Naive thymus-derived CD8-positive, alpha-beta T cell (primary cell): ENCODE data around the gene EPHA6. TPM values are rescaled to one million over a fixed set of nuclear protein-coding genes. Genes with fewer than 3 reads are reported as not detected.
"Not testable (repeated sequence)": the region's sequence is repeated elsewhere in the genome, so short reads cannot be mapped to it uniquely, and the experiment has no call there.

ENCODE experiments used
- ATAC-seq, 2 donors: fragments of 150-1000 bp; cut with Tn5 transposase in 1 of 2; sonication (Bioruptor Pico), chemical (Tn5 transposase) in 1 of 2; 1 replicate in 1 of 2; 2 replicates in 1 of 2; pipeline ENCODE4 v1.10.0; 2021; ENCODE audit warnings: mild to moderate bottlenecking in 2 of 2, moderate library complexity in 2 of 2
- POLR2A ChIA-PET: fragments of 350-600 bp; sonication (Branson Sonifier 250); formaldehyde crosslinking; loops from one replicate; lab custom pipeline; 2021; ENCODE audit warnings: antibody characterized with exemption; lab: Charles Lee
- DNase-seq, 10 donors: peaks; one replicate each; pipeline versions ENCODE4 v3.0.0 to v3.0.0-alpha.2; 2020 to 2022
- H3K27ac Mint-ChIP-seq, 10 donors: one replicate each; pipeline ENCODE4 v1.8.0; 2020 to 2022; ENCODE audit warnings: mild to moderate bottlenecking in 10 of 10, mixed read lengths in 10 of 10, moderate library complexity in 4 of 10, inconsistent platforms in 1 of 10
- H3K27me3 Mint-ChIP-seq, 5 donors: one replicate each; pipeline ENCODE4 v1.8.0; 2021 to 2022; ENCODE audit warnings: mixed read lengths in 5 of 5
- H3K36me3 Mint-ChIP-seq, 3 donors: one replicate each; pipeline ENCODE4 v1.8.0; 2020 to 2022; ENCODE audit warnings: mixed read lengths in 3 of 3, mild to moderate bottlenecking in 2 of 3, inconsistent platforms in 1 of 3
- H3K4me1 Mint-ChIP-seq, 4 donors: one replicate each; pipeline ENCODE4 v1.8.0; 2021 to 2022; ENCODE audit warnings: mixed read lengths in 4 of 4
- H3K4me3 Mint-ChIP-seq, 10 donors: one replicate each; pipeline ENCODE4 v1.8.0; 2020 to 2022; ENCODE audit warnings: mild to moderate bottlenecking in 10 of 10, mixed read lengths in 10 of 10, moderate library complexity in 6 of 10, inconsistent platforms in 1 of 10
- H3K9me3 Mint-ChIP-seq, 9 donors: one replicate each; pipeline ENCODE4 v1.8.0; 2020 to 2022; ENCODE audit warnings: mixed read lengths in 9 of 9, mild to moderate bottlenecking in 3 of 9, inconsistent platforms in 1 of 9, moderate library complexity in 1 of 9
- polyA plus RNA-seq, 3 donors: library from polyadenylated mRNA; unstranded; fragments of 300-500 nt; fragmentation: Illumina TruSeq; gene quantifications; one replicate each; pipeline ENCODE4 v1.2.3, GENCODE V29; 2021
- total RNA-seq, 8 experiments: library from RNA in 2 of 8; stranded (reverse) in 2 of 8; gene quantifications; one replicate each; pipeline ENCODE4 v1.2.3 and lab custom pipeline; 2021 to 2026

The EPHA6 gene
- total and polyA plus RNA-seq, 5 experiments from 2014 or later, result not detected

DNA sequence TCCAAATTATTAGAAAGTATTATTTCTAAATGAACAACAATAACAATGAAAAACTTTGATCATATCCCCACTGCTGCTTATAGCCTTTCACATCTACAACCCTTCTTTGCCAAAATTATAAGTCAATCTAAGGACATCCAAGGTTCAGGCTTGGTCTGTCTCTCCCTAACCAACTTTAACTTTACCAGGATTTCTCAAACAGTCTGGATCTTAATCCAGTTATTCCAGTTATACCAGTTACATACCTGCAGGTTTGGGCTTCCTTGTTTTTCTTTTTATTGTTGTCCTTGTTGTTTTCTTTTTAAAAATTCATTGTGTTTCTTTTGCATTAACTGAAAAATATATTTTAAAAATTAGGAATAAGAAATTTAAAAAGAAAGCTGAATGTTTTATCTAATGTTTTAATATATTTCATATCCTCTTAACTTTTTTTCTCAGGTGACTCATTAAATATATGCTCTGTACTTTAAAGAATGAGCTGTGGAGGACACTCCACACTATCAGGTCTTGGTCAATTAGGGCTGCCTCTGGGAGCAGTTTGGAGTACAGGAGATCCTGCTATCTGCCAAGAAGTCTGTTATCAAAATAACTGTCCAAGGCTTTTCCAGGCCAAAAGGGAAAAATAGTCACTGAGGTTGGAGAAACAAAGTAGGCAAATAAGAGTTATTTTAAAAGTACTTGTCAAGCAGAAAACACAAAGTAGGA lies 421.4 kb downstream of the EPHA6 start:
- Mint-ChIP-seq H3K27me3 (no peaks in the 10 kb centered on the region), H3K4me1 (no peaks in the 10 kb centered on the region), H3K27ac (no peak overlapping the region), H3K36me3 (no peaks in the 10 kb centered on the region), H3K4me3 (no peak overlapping the region), H3K9me3 (peaks cover 0 to 8% (median 0%) of the 10 kb centered on the region in 9 donors)
- DNase-seq (no peak), ATAC-seq (no peak)
- POLR2A ChIA-PET, result no interaction called here

GRCh38 chr3:97241417-97241816 lies 427.0 kb downstream of the EPHA6 start:
- POLR2A ChIA-PET, result no interaction called here
- no peaks in the 10 kb centered on the region for H3K27me3 Mint-ChIP-seq
- no peaks in the 10 kb centered on the region for H3K9me3 Mint-ChIP-seq
- no peaks in the 10 kb centered on the region for H3K4me1 Mint-ChIP-seq
- H3K4me3 Mint-ChIP-seq, result no peak overlapping the region
- DNase-seq (no peak), ATAC-seq (no peak)
- H3K36me3 Mint-ChIP-seq, result no peaks in the 10 kb centered on the region
- no peak overlapping the region for H3K27ac Mint-ChIP-seq

DNA sequence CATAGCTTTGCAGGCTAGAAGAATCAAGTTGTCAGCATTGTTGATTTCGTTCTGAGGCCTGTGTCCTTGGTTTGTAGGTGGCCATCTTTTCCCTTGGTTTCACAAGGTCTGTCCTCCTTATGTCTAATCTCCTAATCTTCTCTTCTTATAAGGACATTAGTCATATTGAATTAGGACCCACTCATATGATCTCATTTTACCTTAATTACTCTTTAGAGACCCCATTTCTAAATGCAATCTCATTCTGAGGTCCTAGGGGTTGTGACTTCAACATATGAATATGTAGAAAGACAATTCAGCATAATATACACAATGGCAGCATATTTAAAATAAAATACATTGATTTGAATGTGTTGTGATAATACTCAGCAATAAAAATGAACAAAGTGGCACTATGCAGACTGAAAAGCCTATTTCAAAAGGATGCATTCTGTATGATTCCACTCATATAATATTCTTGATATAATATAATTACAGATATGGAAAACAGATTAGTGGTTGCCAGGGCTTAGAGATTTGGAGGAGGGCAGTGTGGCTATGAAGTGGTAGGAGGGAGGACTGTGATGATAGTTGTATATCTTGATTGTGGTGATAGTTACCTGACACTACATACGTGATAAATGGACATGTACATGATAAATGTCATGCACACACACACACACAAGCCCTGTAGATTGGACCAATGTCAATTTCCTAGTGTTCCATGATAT lies 431.0 kb downstream of the EPHA6 start:
- Mint-ChIP-seq H3K4me3 (no peak overlapping the region), H3K36me3 (no peaks in the 10 kb centered on the region), H3K9me3 (no peaks in the 10 kb centered on the region), H3K27ac (no peak overlapping the region), H3K4me1 (no peaks in the 10 kb centered on the region), H3K27me3 (no peaks in the 10 kb centered on the region)
- DNase-seq (no peak), ATAC-seq (no peak)
- POLR2A ChIA-PET, result no interaction called here

DNA sequence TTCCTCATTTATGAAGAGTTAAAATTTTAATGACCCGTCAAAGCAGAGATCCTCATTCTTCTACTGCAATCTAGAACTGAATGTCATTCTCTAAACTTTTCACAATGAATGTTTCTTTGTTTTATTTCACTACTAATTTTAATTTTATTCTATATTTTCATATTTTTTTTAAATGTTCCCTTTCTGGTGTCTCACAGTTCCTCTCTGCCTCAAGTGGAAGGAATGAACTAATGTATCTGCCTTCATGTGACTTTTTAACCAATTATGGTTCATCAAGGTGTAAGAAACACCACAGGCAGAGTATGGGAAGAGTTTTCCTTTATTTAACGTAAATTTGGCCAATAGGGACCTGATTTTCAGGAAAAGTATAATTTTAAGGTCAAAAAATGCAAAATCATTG lies 441.7 kb downstream of the EPHA6 start:
- Mint-ChIP-seq H3K4me1 (no peaks in the 10 kb centered on the region), H3K27me3 (no peaks in the 10 kb centered on the region), H3K9me3 (peaks cover 0 to 4% (median 0%) of the 10 kb centered on the region in 9 donors), H3K4me3 (no peak overlapping the region), H3K27ac (no peak overlapping the region), H3K36me3 (no peaks in the 10 kb centered on the region)
- ATAC-seq (no peak), DNase-seq (no peak)
- POLR2A ChIA-PET, result no interaction called here

DNA sequence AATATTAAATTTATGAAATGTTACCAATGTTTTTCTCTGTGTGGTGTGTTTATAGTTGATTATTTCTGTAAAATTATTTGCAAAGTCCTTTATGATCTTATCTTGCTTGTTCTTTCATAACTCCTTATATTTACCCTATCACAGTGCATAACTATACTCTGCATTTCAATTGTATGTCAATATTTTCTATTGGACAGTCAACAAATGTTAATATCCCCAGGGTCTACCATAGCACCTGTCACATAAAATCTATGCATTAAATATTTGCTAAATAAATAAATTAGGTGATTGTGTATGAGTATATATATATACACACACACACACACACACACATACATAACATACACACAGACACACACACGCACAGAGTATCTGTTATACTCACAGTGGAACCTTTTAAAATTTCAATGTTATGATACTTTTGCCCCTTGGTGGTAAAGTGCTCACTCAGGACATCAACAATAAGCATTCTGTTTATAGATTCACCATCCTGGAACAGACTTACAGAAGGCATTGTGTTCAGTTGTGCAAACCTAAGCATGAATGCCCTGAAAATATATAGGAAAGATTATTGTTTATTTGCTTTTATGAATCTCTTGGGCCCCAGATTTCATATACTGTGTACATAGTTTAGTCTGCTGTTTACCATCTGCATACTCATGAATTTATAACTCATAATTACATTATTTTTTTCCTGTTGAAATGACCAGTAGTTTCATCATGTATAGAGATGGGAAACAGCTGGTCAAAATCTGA lies 443.7 kb downstream of the EPHA6 start:
- H3K4me1 Mint-ChIP-seq, result no peaks in the 10 kb centered on the region
- H3K36me3 Mint-ChIP-seq, result no peaks in the 10 kb centered on the region
- H3K4me3 Mint-ChIP-seq, result no peak overlapping the region
- H3K9me3 Mint-ChIP-seq, result peaks cover 0 to 4% (median 0%) of the 10 kb centered on the region in 9 donors
- POLR2A ChIA-PET, result no interaction called here
- H3K27ac Mint-ChIP-seq, result no peak overlapping the region
- DNase-seq (no peak), ATAC-seq (no peak)
- H3K27me3 Mint-ChIP-seq, result no peaks in the 10 kb centered on the region

DNA sequence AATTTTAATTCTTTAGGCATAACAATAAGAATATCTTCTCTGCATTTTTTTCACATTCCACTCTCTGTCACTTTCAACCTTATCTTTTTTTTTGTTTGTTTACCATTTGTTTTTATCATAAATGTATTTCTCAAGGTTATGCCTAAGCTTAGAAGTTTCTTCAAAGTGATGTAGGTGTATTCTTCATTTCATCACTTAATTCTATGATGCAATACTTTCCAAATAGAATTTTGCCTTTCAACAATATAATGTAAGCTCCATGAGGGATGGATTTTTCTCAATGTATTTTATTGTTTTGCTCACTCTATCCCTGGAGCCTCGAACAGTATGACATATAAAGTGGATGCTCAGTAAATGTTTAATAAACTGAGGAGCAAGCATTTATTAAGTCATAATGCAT lies 444.9 kb downstream of the EPHA6 start:
- POLR2A ChIA-PET, result no interaction called here
- Mint-ChIP-seq H3K4me3 (no peak overlapping the region), H3K27me3 (peaks cover 0 to 2% (median 0%) of the 10 kb centered on the region in 5 donors), H3K27ac (no peak overlapping the region), H3K4me1 (peaks cover 0 to 2% (median 0%) of the 10 kb centered on the region in 4 donors), H3K9me3 (peaks cover 0 to 7% (median 0%) of the 10 kb centered on the region in 9 donors), H3K36me3 (no peaks in the 10 kb centered on the region)
- DNase-seq (no peak), ATAC-seq (no peak)

- H3K9me3 Mint-ChIP-seq, result peaks cover 0 to 8% (median 0%) of the 10 kb centered on the region in 9 donors
- H3K4me1 Mint-ChIP-seq, result peaks cover 0 to 2% (median 0%) of the 10 kb centered on the region in 4 donors
- H3K27ac Mint-ChIP-seq, result peak overlapping the region in 1 of 10 donors; percentile 71
- no peak overlapping the region for H3K4me3 Mint-ChIP-seq
- POLR2A ChIA-PET, result no interaction called here
- H3K27me3 Mint-ChIP-seq, result peaks cover 0 to 2% (median 0%) of the 10 kb centered on the region in 5 donors
- DNase-seq (no peak), ATAC-seq (no peak)
- H3K36me3 Mint-ChIP-seq, result no peaks in the 10 kb centered on the region
These were observed 449.8 kb downstream of the EPHA6 start for GRCh38 chr3:97264180-97264579.

GRCh38 chr3:97265237-97266005 lies 451.0 kb downstream of the EPHA6 start:
- peaks cover 0 to 2% (median 0%) of the 10 kb centered on the region in 4 donors for H3K4me1 Mint-ChIP-seq
- no peak overlapping the region for H3K27ac Mint-ChIP-seq
- H3K9me3 Mint-ChIP-seq, result peaks cover 0 to 8% (median 0%) of the 10 kb centered on the region in 9 donors
- POLR2A ChIA-PET, result no interaction called here
- ATAC-seq, result no peak
- H3K4me3 Mint-ChIP-seq, result no peak overlapping the region
- DNase-seq, result no peak
- H3K27me3 Mint-ChIP-seq, result peaks cover 0 to 2% (median 0%) of the 10 kb centered on the region in 5 donors
- H3K36me3 Mint-ChIP-seq, result no peaks in the 10 kb centered on the region

GRCh38 chr3:97269202-97269601 lies 454.8 kb downstream of the EPHA6 start:
- Mint-ChIP-seq H3K9me3 (peaks cover 0 to 12% (median 1%) of the 10 kb centered on the region in 9 donors), H3K36me3 (no peaks in the 10 kb centered on the region), H3K27ac (no peak overlapping the region), H3K4me3 (no peak overlapping the region), H3K4me1 (no peaks in the 10 kb centered on the region), H3K27me3 (peaks cover 0 to 4% (median 0%) of the 10 kb centered on the region in 5 donors)
- POLR2A ChIA-PET, result no interaction called here
- DNase-seq (no peak), ATAC-seq (no peak)

DNA sequence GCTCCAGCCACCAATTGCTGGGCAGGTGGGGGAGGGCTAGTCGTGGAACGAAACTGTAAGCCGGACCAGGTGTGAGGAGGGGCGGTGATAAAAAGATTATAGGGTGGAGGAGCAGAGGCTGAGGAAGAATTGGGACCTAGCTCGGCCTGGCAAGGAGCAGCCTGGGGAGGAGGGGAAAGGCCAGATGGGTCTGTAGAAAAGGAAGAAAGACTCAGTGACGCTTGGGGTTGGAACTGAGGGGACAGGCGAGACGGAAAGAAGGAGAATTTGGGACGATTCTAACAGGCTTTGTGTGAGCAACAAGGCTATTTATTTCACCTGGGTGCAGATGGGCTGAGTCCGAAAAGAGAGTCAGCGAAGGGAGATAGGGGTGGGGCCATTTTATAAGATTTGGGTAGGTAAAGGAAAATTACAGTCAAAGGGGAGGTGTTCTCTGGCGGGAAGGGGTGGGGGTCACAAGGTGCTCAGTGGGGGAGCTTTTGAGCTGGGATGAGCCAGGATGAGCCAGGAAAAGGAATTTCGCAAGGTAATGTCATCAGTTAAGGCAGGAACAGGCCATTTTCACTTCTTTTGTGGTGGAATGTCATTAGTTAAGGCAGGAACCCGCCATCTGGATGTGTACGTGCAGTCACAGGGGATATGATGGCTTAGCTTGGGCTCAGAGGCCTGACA lies 462.6 kb downstream of the EPHA6 start:
- H3K4me1 Mint-ChIP-seq, H3K4me3 Mint-ChIP-seq, ATAC-seq, POLR2A ChIA-PET, H3K36me3 Mint-ChIP-seq, DNase-seq, H3K27ac Mint-ChIP-seq: not testable (repeated sequence)
- Mint-ChIP-seq H3K9me3 (peaks cover 0 to 32% (median 4%) of the 10 kb centered on the region in 9 donors), H3K27me3 (peaks cover 0 to 15% (median 0%) of the 10 kb centered on the region in 5 donors)

DNA sequence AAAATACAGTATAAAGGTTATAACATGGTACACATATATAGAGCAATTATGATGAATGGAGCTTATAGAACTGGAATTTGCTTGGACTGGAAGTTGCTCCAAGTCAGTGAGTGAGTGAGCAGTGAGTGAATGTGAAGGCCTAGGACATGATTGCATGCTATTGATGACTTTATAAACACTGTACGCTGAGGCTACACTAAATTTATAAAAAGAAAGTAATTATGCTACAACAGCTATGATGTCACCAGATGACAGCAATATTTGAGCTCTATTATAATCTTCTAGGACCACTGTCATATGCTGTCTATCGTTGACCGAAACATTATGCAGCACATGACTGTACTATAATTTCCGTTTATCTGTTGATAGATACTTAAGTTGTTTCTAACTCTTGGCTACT lies 463.3 kb downstream of the EPHA6 start:
- ATAC-seq (no peak), DNase-seq (no peak)
- Mint-ChIP-seq H3K27ac (no peak overlapping the region), H3K9me3 (peaks cover 0 to 32% (median 1%) of the 10 kb centered on the region in 9 donors), H3K36me3 (no peaks in the 10 kb centered on the region), H3K27me3 (peaks cover 0 to 15% (median 0%) of the 10 kb centered on the region in 5 donors), H3K4me1 (peaks cover 0 to 4% (median 0%) of the 10 kb centered on the region in 4 donors), H3K4me3 (no peak overlapping the region)
- POLR2A ChIA-PET, result no interaction called here

DNA sequence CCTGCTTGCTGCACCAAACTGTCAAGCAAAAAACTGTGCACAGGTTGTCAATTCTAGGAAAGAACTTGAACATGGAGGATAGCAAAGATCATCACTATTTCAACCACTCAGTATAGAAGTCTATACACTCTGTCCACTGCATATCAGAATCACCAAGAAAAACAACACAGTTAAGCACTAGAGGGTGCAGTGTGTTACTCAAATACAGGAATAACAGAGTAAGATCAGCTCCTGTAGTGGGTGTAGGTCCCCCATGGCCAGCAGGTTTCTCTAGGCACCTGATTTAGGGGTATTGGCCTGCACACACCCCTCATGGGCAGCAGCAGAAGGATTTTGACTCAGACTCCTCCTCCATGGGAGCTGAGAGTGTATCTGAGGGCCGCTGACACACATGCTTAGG lies 464.1 kb downstream of the EPHA6 start:
- Mint-ChIP-seq H3K27me3 (peaks cover 0 to 11% (median 0%) of the 10 kb centered on the region in 5 donors), H3K9me3 (peaks cover 0 to 27% (median 1%) of the 10 kb centered on the region in 9 donors), H3K27ac (no peak overlapping the region), H3K36me3 (no peaks in the 10 kb centered on the region), H3K4me1 (peaks cover 0 to 4% (median 0%) of the 10 kb centered on the region in 4 donors), H3K4me3 (no peak overlapping the region)
- DNase-seq (no peak), ATAC-seq (no peak)
- POLR2A ChIA-PET, result no interaction called here
